Caki2 (cell line): Measurements from ENCODE around the gene SH3BGR. TPM values are rescaled to one million over a fixed set of nuclear protein-coding genes. Genes with fewer than 3 reads are reported as not detected.

Experiments used
- DNase-seq: peaks from one replicate; pipeline ENCODE4 v3.0.0-alpha.2; 2015; ENCODE audit warnings: low read depth
- in situ Hi-C: cut with HindIII; loops from 2 replicates; pipeline ENCODE4 v1.10.0; 2016; ENCODE audit warnings: low sequenced_read_pairs, low pct_unique_long_range_greater_than_20kb, mixed read lengths
- total RNA-seq: library from RNA; depleted of rRNA; stranded (reverse); fragments of >200 nt; shearing (Covaris generic); gene quantifications from 2 replicates; pipeline ENCODE4 v1.2.3, GENCODE V29; 2014; ENCODE audit warnings: low replicate concordance

SH3BGR gene
- total RNA-seq, 1 experiment from 2014 or later = 3.6 TPM

GRCh38 chr21:39453571-39454179 lies 1.9 kb downstream of the SH3BGR start:
- in situ Hi-C loops = no loop called here
- no peak for DNase-seq

GRCh38 chr21:39454949-39455668 lies 3.3 kb downstream of the SH3BGR start:
- no peak for DNase-seq
- in situ Hi-C loops = no loop called here

- in situ Hi-C loops = no loop called here
- no peak for DNase-seq
These were observed 4.9 kb downstream of the SH3BGR start for GRCh38 chr21:39456665-39457064.

GRCh38 chr21:39461419-39461818 lies 9.6 kb downstream of the SH3BGR start:
- no peak for DNase-seq
- in situ Hi-C loops = no loop called here

GRCh38 chr21:39463308-39463707 lies 11.5 kb downstream of the SH3BGR start:
- in situ Hi-C loops = no loop called here

GRCh38 chr21:39466584-39466983 lies 14.8 kb downstream of the SH3BGR start:
- in situ Hi-C loops = no loop called here

More at GRCh38 chr21:39463308-39463707, 11.5 kb downstream of the SH3BGR start:
- DNase-seq = no peak

GRCh38 chr21:39467746-39468145 lies 16.0 kb downstream of the SH3BGR start:
- in situ Hi-C loops = no loop called here

More at GRCh38 chr21:39466584-39466983, 14.8 kb downstream of the SH3BGR start:
- DNase-seq = no peak

GRCh38 chr21:39468559-39468958 lies 16.8 kb downstream of the SH3BGR start:
- in situ Hi-C loops = no loop called here
- DNase-seq = no peak

More at GRCh38 chr21:39467746-39468145, 16.0 kb downstream of the SH3BGR start:
- DNase-seq = no peak

GRCh38 chr21:39471598-39471997 lies 19.8 kb downstream of the SH3BGR start:
- in situ Hi-C loops = no loop called here

GRCh38 chr21:39472786-39473185 lies 21.0 kb downstream of the SH3BGR start:
- DNase-seq = no peak
- in situ Hi-C loops = no loop called here

More at GRCh38 chr21:39471598-39471997, 19.8 kb downstream of the SH3BGR start:
- no peak for DNase-seq

- in situ Hi-C loops = no loop called here
- no peak for DNase-seq
These were observed 22.8 kb downstream of the SH3BGR start for GRCh38 chr21:39474611-39475010.

- in situ Hi-C loops = no loop called here
- no peak for DNase-seq
These were observed 27.5 kb downstream of the SH3BGR start for GRCh38 chr21:39479164-39479813.

GRCh38 chr21:39479814-39480182 lies 28.0 kb downstream of the SH3BGR start:
- DNase-seq = no peak
- in situ Hi-C loops = no loop called here

- in situ Hi-C loops = no loop called here
These were observed 28.5 kb downstream of the SH3BGR start for GRCh38 chr21:39480271-39480670.

GRCh38 chr21:39481886-39482285 lies 30.1 kb downstream of the SH3BGR start:
- in situ Hi-C loops = no loop called here
- no peak for DNase-seq

More at GRCh38 chr21:39480271-39480670, 28.5 kb downstream of the SH3BGR start:
- DNase-seq = no peak

GRCh38 chr21:39483917-39484316 lies 32.1 kb downstream of the SH3BGR start:
- no peak for DNase-seq
- in situ Hi-C loops = no loop called here

GRCh38 chr21:39484711-39485276 lies 33.0 kb downstream of the SH3BGR start:
- in situ Hi-C loops = no loop called here
- DNase-seq = no peak

GRCh38 chr21:39489380-39489924 lies 37.7 kb downstream of the SH3BGR start:
- no peak for DNase-seq
- in situ Hi-C loops = no loop called here

GRCh38 chr21:39499156-39499555 lies 47.4 kb downstream of the SH3BGR start:
- in situ Hi-C loops = no loop called here
- no peak for DNase-seq
